Thyroid gland (tissue), 4 donors: Measurements from ENCODE around the gene FXYD5.

Experiments used
- CTCF ChIP-seq, 6 experiments: fragments of 200-600 bp in 3 of 6; fragments of 450-650 bp in 3 of 6; sonication (generic) in 3 of 6; IDR thresholded peaks; one replicate each; pipeline ENCODE4 v1.5.1; 2016 to 2019; ENCODE audit warnings: antibody characterized with exemption in 6 of 6, mild to moderate bottlenecking in 2 of 6, inconsistent platforms in 1 of 6, moderate library complexity in 1 of 6
- POLR2A ChIP-seq, 2 donors: fragments of 450-650 bp; IDR thresholded peaks; one replicate each; pipeline ENCODE4 v1.6.1; 2017; ENCODE audit warnings: antibody characterized with exemption in 2 of 2, mild to moderate bottlenecking in 2 of 2, moderate library complexity in 1 of 2

GRCh38 chr19:35195830-35196229 is 41.3 kb downstream of the FXYD5 start:
- no peak for TF ChIP-seq CTCF (IDR thresholded peaks at IDR 0.05)
- TF ChIP-seq POLR2A (IDR thresholded peaks at IDR 0.05), result no peak
